NT2/D1 (cell line): Measurements from ENCODE around the gene FAM98C.

Source experiments
- DNase-seq: peaks from one replicate; pipeline ENCODE4 v3.0.0-alpha.2; 2011; ENCODE audit warnings: low read depth, low spot score
- H3K27me3 ChIP-seq: 2 replicates; pipeline ENCODE4 v1.6.0; 2011; ENCODE audit warnings: mild to moderate bottlenecking; ENCODE audit not compliant: insufficient read length, insufficient read depth
- H3K36me3 ChIP-seq: 2 replicates; pipeline ENCODE4 v1.6.1; 2011; ENCODE audit warnings: mild to moderate bottlenecking, low read length, mixed read lengths; ENCODE audit not compliant: insufficient read depth, insufficient read length
- H3K4me1 ChIP-seq: 2 replicates; pipeline ENCODE4 v1.5.1; 2011; ENCODE audit not compliant: insufficient read depth, insufficient read length
- H3K4me3 ChIP-seq: 2 replicates; pipeline ENCODE4 v1.5.1; 2011; ENCODE audit warnings: low read depth; ENCODE audit not compliant: insufficient read length
- H3K9ac ChIP-seq: 2 replicates; pipeline ENCODE4 v1.6.0; 2011; ENCODE audit warnings: low read depth; ENCODE audit not compliant: insufficient read length
- H3K9me3 ChIP-seq: 2 replicates; pipeline ENCODE4 v1.5.1; 2011; ENCODE audit warnings: mild to moderate bottlenecking, low read length; ENCODE audit not compliant: insufficient read depth
- SUZ12 ChIP-seq: IDR thresholded peaks from 2 replicates; pipeline ENCODE4 v1.6.1; 2011; ENCODE audit not compliant: insufficient read length, insufficient read depth; ENCODE audit errors: extremely low read depth
- YY1 ChIP-seq: IDR thresholded peaks from 2 replicates; pipeline ENCODE4 v1.6.1; 2011; ENCODE audit not compliant: insufficient read length, insufficient read depth
- ZNF274 ChIP-seq: IDR thresholded peaks from 2 replicates; pipeline ENCODE4 v1.6.1; 2011; ENCODE audit warnings: mild to moderate bottlenecking, low read depth, low read length

Gene FAM98C

DNA sequence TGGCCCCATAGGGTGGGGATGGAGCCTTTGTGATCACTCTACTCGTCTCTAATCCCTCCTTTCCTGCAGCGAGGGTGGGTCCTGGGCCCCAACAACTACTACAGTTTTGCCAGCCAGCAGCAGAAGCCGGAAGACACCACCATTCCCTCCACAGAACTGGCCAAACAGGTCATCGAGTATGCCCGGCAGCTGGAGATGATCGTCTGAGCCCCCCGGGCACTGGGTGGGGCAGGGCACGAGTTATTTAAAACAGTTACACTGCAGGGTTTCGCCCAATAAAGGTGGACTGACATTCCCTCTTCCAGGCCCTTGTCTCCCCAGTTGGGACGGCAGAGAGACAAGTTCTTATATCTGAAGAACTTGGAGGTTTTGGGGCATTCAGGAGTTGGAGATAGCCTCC is 19.7 kb upstream of the FAM98C start:
- no peaks in the 10 kb centered on the region for H3K9me3 ChIP-seq
- H3K27me3 ChIP-seq, result no peaks in the 10 kb centered on the region
- TF ChIP-seq YY1, result no peak
- TF ChIP-seq SUZ12, result no peak
- no peak for TF ChIP-seq ZNF274
- no peak overlapping the region for H3K4me3 ChIP-seq
- peaks cover 67% of the 10 kb centered on the region for H3K36me3 ChIP-seq
- H3K4me1 ChIP-seq, result peaks cover 5% of the 10 kb centered on the region
- no peak for DNase-seq
- no peak overlapping the region for H3K9ac ChIP-seq

DNA sequence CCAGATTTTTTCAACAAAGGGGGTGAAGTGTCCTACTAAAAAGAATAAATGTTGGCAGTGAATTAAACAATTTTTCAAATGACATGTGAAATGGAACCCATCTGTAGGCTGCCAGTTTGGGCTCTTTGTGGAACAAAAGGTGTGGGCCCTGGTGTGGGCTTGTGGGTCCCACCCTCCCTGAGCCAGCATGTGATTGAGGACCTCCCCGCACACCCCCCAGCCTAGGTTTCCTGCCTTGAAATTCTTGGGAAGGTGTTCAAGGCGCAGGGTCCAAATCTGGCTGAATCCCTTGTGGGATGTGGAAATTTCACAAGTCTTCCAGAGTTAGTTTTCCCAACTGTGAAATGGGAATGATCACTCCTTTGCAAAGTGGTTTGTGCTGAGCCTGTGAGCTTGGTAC is 19.1 kb upstream of the FAM98C start:
- peaks cover 5% of the 10 kb centered on the region for H3K4me1 ChIP-seq
- TF ChIP-seq SUZ12, result no peak
- no peak for TF ChIP-seq YY1
- no peak for TF ChIP-seq ZNF274
- no peaks in the 10 kb centered on the region for H3K9me3 ChIP-seq
- no peak overlapping the region for H3K4me3 ChIP-seq
- H3K36me3 ChIP-seq, result peaks cover 67% of the 10 kb centered on the region
- H3K27me3 ChIP-seq, result no peaks in the 10 kb centered on the region
- no peak for DNase-seq
- H3K9ac ChIP-seq, result no peak overlapping the region

DNA sequence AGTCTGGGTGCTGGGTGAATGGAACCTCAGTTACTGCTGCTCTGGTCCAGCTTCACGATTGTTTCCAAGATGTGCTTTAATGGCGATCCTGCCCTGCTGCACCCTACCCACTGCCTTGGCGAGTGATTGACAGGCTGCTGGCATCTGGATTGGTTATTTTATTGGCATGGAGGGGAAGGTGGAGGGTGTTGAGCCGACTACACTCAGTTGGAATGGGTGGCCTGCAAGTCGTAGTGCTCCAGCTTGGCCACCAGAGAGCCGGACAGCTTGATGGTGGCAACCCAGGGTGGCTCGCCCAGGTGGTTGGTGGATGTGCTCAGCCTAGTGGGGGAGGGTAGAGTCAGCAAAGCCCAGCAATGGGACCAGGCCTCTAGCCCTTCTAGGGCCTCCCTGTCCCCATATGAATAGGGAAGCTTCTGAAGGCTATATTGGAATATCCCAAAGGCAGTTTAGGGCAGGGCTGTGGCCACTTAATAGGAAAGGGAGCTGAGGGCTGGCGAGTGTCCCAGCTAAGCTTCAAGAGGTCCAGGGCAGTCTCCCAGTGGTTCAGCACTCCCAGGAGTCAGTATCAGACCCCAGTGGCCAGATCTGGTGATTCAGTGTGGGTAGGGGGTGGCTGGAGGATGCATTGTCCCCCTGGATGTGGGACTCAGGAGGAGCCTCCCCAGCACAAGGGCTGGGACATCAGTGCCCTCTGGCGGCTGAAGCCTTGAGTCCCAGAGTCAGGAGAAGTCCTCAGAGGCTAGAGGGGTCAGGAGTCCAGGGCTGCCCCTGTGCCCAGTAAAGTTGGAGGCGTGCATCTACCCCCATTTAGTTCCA is 18.5 kb upstream of the FAM98C start:
- DNase-seq, result no peak
- H3K9me3 ChIP-seq, result no peaks in the 10 kb centered on the region
- peaks cover 5% of the 10 kb centered on the region for H3K4me1 ChIP-seq
- H3K27me3 ChIP-seq, result no peaks in the 10 kb centered on the region
- no peak overlapping the region for H3K9ac ChIP-seq
- TF ChIP-seq YY1, result no peak
- TF ChIP-seq SUZ12, result no peak
- TF ChIP-seq ZNF274, result no peak
- H3K4me3 ChIP-seq, result no peak overlapping the region
- H3K36me3 ChIP-seq, result peaks cover 61% of the 10 kb centered on the region

DNA sequence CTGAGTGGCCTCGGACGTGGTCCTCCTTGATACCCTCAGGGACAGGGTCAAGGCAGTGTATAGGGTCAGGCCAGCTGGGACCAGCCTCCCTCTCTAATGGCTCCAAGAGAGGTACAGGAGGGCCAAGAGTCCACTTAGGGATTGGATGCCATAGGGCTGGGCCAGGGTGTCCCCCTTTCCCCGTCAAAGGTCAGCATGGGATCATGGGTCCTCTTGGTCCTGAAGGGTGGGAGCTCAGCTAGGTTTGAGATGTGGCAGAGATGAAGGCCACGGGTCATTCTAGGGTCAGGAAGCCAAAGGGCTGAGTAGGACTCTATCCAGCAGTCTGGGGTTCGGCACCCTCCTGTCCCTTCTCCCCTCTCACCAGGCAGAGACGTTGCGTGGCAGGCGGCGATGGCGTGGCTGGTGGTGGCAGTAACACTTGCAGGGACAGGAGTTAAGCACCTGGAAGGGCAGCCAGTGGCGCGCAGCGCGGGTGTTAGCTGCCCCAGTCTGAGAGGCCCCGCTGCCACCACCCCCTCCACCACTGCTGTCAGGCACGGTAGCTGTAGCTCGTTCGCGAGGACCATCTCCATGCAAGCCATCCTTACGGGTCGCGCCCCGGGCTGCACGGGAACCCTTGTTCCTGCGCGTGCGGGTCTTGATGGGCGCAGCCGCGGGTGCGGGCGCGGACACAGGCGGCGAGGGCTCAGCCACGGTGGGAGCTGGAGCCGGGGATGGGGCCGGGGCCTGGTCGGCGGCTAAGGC is 17.7 kb upstream of the FAM98C start:
- TF ChIP-seq ZNF274 (no peak), YY1 (no peak), SUZ12 (no peak)
- Histone ChIP-seq H3K4me1 (peaks cover 5% of the 10 kb centered on the region), H3K4me3 (no peak overlapping the region), H3K27me3 (no peaks in the 10 kb centered on the region), H3K36me3 (peaks cover 56% of the 10 kb centered on the region), H3K9me3 (no peaks in the 10 kb centered on the region), H3K9ac (no peak overlapping the region)
- DNase-seq, result no peak

DNA sequence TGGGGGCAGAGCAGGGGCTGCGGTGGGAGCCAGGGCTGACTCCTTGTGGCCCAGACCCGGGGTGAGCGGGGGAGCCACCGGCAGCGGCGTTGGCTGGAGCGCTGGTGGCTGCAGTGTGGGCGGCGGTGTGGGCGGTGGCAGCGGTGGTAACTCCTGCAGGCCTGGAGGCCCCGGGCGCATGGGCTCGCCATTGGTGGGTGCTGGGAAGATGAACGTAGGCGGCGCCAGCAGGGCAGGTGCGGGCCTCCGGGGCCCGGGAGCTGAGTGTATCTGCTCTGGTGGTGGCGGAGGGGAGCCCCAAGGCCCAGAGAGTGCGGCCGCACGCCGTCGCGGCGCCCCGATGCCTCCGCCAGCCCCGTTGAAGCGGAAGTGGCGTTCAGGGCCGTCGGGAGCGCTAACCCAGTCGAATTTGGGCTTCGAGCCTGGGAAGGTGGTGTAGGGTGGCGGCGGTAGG is 17.1 kb upstream of the FAM98C start:
- H3K27me3 ChIP-seq, result no peaks in the 10 kb centered on the region
- peaks cover 5% of the 10 kb centered on the region for H3K4me1 ChIP-seq
- no peak overlapping the region for H3K9ac ChIP-seq
- H3K9me3 ChIP-seq, result no peaks in the 10 kb centered on the region
- peaks cover 50% of the 10 kb centered on the region for H3K36me3 ChIP-seq
- H3K4me3 ChIP-seq, result no peak overlapping the region
- no peak for TF ChIP-seq ZNF274
- TF ChIP-seq YY1, result no peak
- no peak for TF ChIP-seq SUZ12
- no peak for DNase-seq

DNA sequence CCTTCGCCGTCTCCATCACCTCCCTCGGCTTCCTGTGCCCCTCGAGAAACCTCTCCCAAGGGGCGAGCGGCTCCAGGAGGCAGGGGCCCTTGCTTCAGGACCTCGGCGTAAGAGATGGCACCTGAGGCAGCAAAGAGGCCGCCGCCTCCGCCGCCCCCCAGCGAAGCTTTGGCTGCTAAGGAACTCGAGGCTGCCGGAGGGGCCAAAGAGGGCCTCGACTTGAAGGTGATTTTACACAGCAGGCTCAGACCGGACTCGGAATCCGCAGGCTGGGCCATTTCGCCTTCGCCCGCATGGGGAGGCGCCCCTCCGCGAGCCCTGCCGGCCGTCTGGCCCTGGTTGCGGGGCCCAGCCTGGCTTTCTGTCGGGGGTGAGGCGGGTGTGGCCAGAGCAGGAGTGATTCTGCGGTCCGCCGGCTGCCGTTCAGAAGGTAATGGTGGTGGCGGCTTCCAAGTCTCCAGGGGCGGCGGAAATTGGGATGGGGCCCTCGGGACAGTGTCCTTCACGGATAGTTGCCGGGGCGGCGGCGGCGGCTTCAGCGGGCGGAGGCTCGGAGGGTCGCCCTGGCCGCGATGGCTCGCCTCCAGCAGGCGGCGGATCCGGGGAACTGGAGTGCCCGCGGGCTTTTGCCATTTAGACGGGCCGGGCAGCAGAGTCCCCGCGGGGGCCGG is 16.5 kb upstream of the FAM98C start:
- H3K27me3 ChIP-seq, result no peaks in the 10 kb centered on the region
- no peaks in the 10 kb centered on the region for H3K9me3 ChIP-seq
- H3K4me1 ChIP-seq, result peaks cover 5% of the 10 kb centered on the region
- peaks cover 44% of the 10 kb centered on the region for H3K36me3 ChIP-seq
- H3K9ac ChIP-seq, result no peak overlapping the region
- TF ChIP-seq SUZ12 (no peak), ZNF274 (no peak), YY1 (no peak)
- no peak for DNase-seq
- no peak overlapping the region for H3K4me3 ChIP-seq

DNA sequence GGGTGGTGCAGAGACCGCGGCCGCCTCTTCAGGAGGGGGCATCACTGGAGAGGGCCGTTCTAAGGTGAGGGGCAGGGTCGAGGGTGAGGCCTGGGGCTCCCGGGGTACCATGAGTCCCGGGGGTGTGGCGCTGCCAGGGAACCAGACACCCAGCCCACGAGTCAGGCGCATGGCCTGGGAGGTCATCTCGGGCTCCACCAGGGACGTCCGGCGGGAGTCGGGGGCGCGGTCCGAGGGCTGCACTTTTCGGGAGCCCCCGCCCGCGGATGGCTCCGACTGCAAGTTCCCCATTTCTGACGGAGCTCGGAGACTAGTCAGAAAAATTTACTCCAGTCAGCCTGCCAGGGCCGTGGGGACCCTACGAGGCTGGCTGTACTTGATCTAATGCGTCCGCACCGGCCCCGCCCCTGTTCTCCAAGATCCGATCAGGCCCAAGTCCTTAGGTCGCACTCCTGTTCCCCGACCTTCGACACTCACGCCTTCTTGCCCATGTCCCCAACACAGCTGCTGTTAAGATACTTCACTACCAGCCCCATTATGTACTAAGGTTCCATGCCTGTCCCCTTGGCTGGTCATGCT is 15.8 kb upstream of the FAM98C start:
- no peak overlapping the region for H3K9ac ChIP-seq
- no peak for DNase-seq

More for the DNA sequence above, 15.8 kb upstream of the FAM98C start:
- Histone ChIP-seq H3K36me3 (peaks cover 38% of the 10 kb centered on the region), H3K4me3 (no peak overlapping the region), H3K27me3 (no peaks in the 10 kb centered on the region), H3K4me1 (peaks cover 9% of the 10 kb centered on the region), H3K9me3 (no peaks in the 10 kb centered on the region)
- TF ChIP-seq ZNF274 (no peak), SUZ12 (no peak), YY1 (no peak)
